Astrocyte (in vitro differentiated cells and primary cell): ENCODE results near the gene H2BK1. TPM values are rescaled to one million over a fixed set of nuclear protein-coding genes. Genes with fewer than 3 reads are reported as not detected.

ENCODE experiments used
- DNase-seq: peaks from one replicate; pipeline ENCODE4 v3.0.0-alpha.2; 2010; ENCODE audit warnings: low read depth
- FAIRE-seq: peaks from 2 replicates; lab custom pipeline; 2011; peaks lifted over from hg19 to GRCh38; lab: Jason Lieb, UNC
- H2AFZ ChIP-seq: 2 replicates; pipeline ENCODE4 v1.6.0; 2012; ENCODE audit warnings: low read depth, low read length, inconsistent platforms
- H3K27ac ChIP-seq: 2 replicates; pipeline ENCODE4 v1.5.1; 2011; ENCODE audit warnings: low read depth, low read length, inconsistent platforms
- H3K27me3 ChIP-seq: 2 replicates; pipeline ENCODE4 v1.6.0; 2011; ENCODE audit warnings: low read length, inconsistent platforms; ENCODE audit not compliant: insufficient read depth
- H3K36me3 ChIP-seq: 2 replicates; pipeline ENCODE4 v1.5.1; 2011; ENCODE audit warnings: low read length, inconsistent platforms; ENCODE audit not compliant: insufficient read depth
- H3K4me1 ChIP-seq: 2 replicates; pipeline ENCODE4 v1.5.1; 2011; ENCODE audit warnings: low read length, inconsistent platforms; ENCODE audit not compliant: insufficient read depth
- H3K4me2 ChIP-seq: 2 replicates; pipeline ENCODE4 v1.6.0; 2012; ENCODE audit warnings: low read length, inconsistent platforms
- H3K4me3 ChIP-seq: 2 replicates; pipeline ENCODE4 v1.5.1; 2011; ENCODE audit warnings: low read depth, mild to moderate bottlenecking, low read length, inconsistent platforms; ENCODE audit not compliant: insufficient read depth
- H3K79me2 ChIP-seq: 2 replicates; pipeline ENCODE4 v1.6.0; 2012; ENCODE audit warnings: mild to moderate bottlenecking, low read length, inconsistent platforms; ENCODE audit not compliant: insufficient read depth
- H3K9ac ChIP-seq: 2 replicates; pipeline ENCODE4 v1.6.0; 2012; ENCODE audit warnings: mild to moderate bottlenecking, low read length, inconsistent platforms
- H3K9me3 ChIP-seq: 2 replicates; pipeline ENCODE4 v1.5.1; 2012; ENCODE audit warnings: low read depth, mild to moderate bottlenecking, low read length, inconsistent platforms; ENCODE audit not compliant: insufficient read depth
- H4K20me1 ChIP-seq: 2 replicates; pipeline ENCODE4 v1.6.0; 2012; ENCODE audit warnings: low read length, inconsistent platforms; ENCODE audit not compliant: insufficient read depth
- H3K27ac Mint-ChIP-seq: one replicate; pipeline ENCODE4 v1.8.0; 2021; ENCODE audit warnings: mild to moderate bottlenecking, mixed read lengths; ENCODE audit not compliant: unreplicated experiment
- H3K27me3 Mint-ChIP-seq: one replicate; pipeline ENCODE4 v1.8.0; 2021; ENCODE audit warnings: low read depth, mixed read lengths; ENCODE audit not compliant: unreplicated experiment
- H3K36me3 Mint-ChIP-seq: one replicate; pipeline ENCODE4 v1.8.0; 2021; ENCODE audit warnings: low read depth, mixed read lengths; ENCODE audit not compliant: unreplicated experiment
- H3K4me1 Mint-ChIP-seq: one replicate; pipeline ENCODE4 v1.8.0; 2021; ENCODE audit warnings: low read depth, mixed read lengths; ENCODE audit not compliant: unreplicated experiment
- H3K4me3 Mint-ChIP-seq: one replicate; pipeline ENCODE4 v1.8.0; 2021; ENCODE audit warnings: mild to moderate bottlenecking, moderate library complexity, mixed read lengths; ENCODE audit not compliant: unreplicated experiment
- H3K9me3 Mint-ChIP-seq: one replicate; pipeline ENCODE4 v1.8.0; 2021; ENCODE audit warnings: mild to moderate bottlenecking, mixed read lengths; ENCODE audit not compliant: unreplicated experiment
- EZH2 ChIP-seq: IDR thresholded peaks from 2 replicates; pipeline ENCODE4 v1.6.1; 2012; ENCODE audit warnings: mild to moderate bottlenecking, low read length, inconsistent platforms; ENCODE audit not compliant: insufficient read depth
- total RNA-seq: library from RNA; stranded (reverse); gene quantifications from 2 replicates; pipeline ENCODE4 v1.2.1, GENCODE V29; 2021
- TF ChIP-seq, protein P1 (sequence below): IDR thresholded peaks from 2 replicates; pipeline ENCODE4 v1.5.1; 2011; ENCODE audit warnings: low read depth, mild to moderate bottlenecking, inconsistent platforms, low read length, moderate library complexity; ENCODE audit not compliant: insufficient read depth

H2BK1 gene
- total RNA-seq, 1 donor from 2014 or later = not detected

DNA sequence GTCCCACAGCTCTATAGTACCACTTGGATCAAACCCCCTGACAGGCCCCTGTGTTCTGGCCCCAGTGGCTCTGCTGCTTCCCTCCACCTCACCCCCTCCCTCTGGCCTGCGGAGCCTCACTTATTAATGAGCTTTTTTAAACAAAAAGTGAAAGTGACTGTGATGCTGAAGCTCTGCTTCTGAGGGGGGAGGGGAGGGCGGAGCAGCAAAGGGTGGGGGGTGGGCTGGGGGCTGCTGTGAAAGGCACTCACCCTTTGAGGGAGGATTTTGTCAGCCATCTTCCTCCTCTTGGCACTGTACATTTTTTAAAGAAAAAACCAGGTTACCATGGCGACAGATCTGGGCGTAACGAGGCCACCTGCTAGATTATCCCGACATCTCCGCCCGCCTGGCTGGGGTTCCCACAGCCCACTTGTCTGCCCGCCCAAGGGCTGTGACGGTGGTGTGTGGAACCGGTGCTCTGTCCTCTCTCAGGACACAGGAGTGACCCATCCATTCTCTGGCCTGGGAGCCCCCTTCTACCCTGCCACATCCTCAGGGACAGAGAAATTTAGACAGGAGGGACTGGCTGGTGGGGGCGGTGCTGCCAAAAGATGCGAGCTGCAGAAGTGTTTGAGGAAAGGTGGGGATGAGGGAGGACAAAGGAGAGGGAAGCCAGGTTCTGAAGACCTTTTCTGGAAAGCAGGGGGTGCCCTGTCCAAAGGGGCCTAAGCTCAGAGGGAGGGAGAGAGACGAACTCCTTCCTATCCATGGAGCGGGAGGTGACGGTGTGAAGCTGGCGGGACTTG lies 33.3 kb upstream of the H2BK1 start:
- no peaks in the 10 kb centered on the region for H3K9me3 ChIP-seq
- no peak overlapping the region for H3K4me2 ChIP-seq
- peaks cover 39% of the 10 kb centered on the region for H3K79me2 ChIP-seq
- H4K20me1 ChIP-seq = peaks cover 82% of the 10 kb centered on the region
- TF ChIP-seq EZH2 = no peak
- TF ChIP-seq, protein P1, sequence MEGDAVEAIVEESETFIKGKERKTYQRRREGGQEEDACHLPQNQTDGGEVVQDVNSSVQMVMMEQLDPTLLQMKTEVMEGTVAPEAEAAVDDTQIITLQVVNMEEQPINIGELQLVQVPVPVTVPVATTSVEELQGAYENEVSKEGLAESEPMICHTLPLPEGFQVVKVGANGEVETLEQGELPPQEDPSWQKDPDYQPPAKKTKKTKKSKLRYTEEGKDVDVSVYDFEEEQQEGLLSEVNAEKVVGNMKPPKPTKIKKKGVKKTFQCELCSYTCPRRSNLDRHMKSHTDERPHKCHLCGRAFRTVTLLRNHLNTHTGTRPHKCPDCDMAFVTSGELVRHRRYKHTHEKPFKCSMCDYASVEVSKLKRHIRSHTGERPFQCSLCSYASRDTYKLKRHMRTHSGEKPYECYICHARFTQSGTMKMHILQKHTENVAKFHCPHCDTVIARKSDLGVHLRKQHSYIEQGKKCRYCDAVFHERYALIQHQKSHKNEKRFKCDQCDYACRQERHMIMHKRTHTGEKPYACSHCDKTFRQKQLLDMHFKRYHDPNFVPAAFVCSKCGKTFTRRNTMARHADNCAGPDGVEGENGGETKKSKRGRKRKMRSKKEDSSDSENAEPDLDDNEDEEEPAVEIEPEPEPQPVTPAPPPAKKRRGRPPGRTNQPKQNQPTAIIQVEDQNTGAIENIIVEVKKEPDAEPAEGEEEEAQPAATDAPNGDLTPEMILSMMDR = no peak
- Mint-ChIP-seq H3K4me1 (peaks cover 6% of the 10 kb centered on the region), H3K9me3 (no peaks in the 10 kb centered on the region), H3K36me3 (peaks cover 16% of the 10 kb centered on the region), H3K4me3 (no peak overlapping the region), H3K27ac (no peak overlapping the region), H3K27me3 (no peaks in the 10 kb centered on the region)
- no peak overlapping the region for H3K9ac ChIP-seq
- H3K4me1 ChIP-seq = peaks cover 29% of the 10 kb centered on the region
- FAIRE-seq (no peak), DNase-seq (no peak)
- no peak overlapping the region for H2AFZ ChIP-seq
- H3K27ac ChIP-seq = no peak overlapping the region
- H3K27me3 ChIP-seq = no peaks in the 10 kb centered on the region
- H3K4me3 ChIP-seq = no peak overlapping the region
- H3K36me3 ChIP-seq = peaks cover 25% of the 10 kb centered on the region

DNA sequence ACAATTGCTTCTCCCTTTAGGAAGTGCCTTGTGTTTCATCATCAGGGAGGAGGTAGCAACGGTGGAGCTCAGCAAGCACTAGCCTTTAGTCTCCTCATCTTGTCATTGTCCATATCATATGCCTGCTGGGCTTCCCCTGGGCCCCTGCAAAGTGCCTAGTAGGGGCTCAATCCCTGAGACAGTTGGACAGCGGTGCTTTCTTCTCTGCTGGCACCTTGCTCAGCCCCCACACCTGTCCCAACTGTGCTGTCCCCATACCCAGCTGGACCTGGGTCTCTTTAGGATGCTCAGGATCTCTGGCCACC lies 32.7 kb upstream of the H2BK1 start:
- H2AFZ ChIP-seq = no peak overlapping the region
- peaks cover 27% of the 10 kb centered on the region for H3K36me3 ChIP-seq
- H3K27ac Mint-ChIP-seq = no peak overlapping the region
- peaks cover 6% of the 10 kb centered on the region for H3K4me1 Mint-ChIP-seq
- FAIRE-seq (no peak), DNase-seq (no peak)
- H3K9ac ChIP-seq = no peak overlapping the region
- TF ChIP-seq, protein P1 = no peak
- TF ChIP-seq EZH2 = no peak
- peaks cover 16% of the 10 kb centered on the region for H3K36me3 Mint-ChIP-seq
- peaks cover 29% of the 10 kb centered on the region for H3K4me1 ChIP-seq
- H3K9me3 ChIP-seq = no peaks in the 10 kb centered on the region
- H3K9me3 Mint-ChIP-seq = no peaks in the 10 kb centered on the region
- H3K4me2 ChIP-seq = no peak overlapping the region
- no peaks in the 10 kb centered on the region for H3K27me3 Mint-ChIP-seq
- no peak overlapping the region for H3K4me3 Mint-ChIP-seq
- no peaks in the 10 kb centered on the region for H3K27me3 ChIP-seq
- peaks cover 88% of the 10 kb centered on the region for H4K20me1 ChIP-seq
- no peak overlapping the region for H3K27ac ChIP-seq
- peaks cover 41% of the 10 kb centered on the region for H3K79me2 ChIP-seq
- H3K4me3 ChIP-seq = no peak overlapping the region
